CD14-positive monocyte (primary cell): Measurements from ENCODE around the gene SLC37A1. TPM values are rescaled to one million over a fixed set of nuclear protein-coding genes. Genes with fewer than 3 reads are reported as not detected.

ENCODE experiments used
- DNase-seq, 3 donors: peaks; one replicate each; pipeline ENCODE4 v3.0.0-alpha.2; 2011 to 2022
- H2AFZ ChIP-seq: 2 replicates; pipeline ENCODE4 v1.6.0; 2012; ENCODE audit warnings: mild to moderate bottlenecking, low read depth, low read length, inconsistent platforms; ENCODE audit not compliant: insufficient read depth, poor library complexity, severe bottlenecking
- H3K27ac ChIP-seq, 2 donors: 1 replicate in 1 of 2; 2 replicates in 1 of 2; pipeline ENCODE4 v1.5.1; 2012 to 2013; ENCODE audit warnings: low read length in 2 of 2, control low read depth in 1 of 2, inconsistent platforms in 1 of 2, low read depth in 1 of 2, mild to moderate bottlenecking in 1 of 2
- H3K27me3 ChIP-seq, 2 donors: one replicate each; pipeline versions ENCODE4 v1.6.0 to v1.6.1; 2011 to 2013; ENCODE audit warnings: low read length in 2 of 2; ENCODE audit not compliant: control insufficient read depth in 2 of 2, insufficient read depth in 2 of 2
- H3K36me3 ChIP-seq, 2 donors: replicated peaks in 1 of 2; 1 replicate in 1 of 2; 2 replicates in 1 of 2; pipeline versions ENCODE4 v1.5.1 to v1.6.1; 2012 to 2013; ENCODE audit warnings: low read length in 2 of 2, control low read depth in 1 of 2, inconsistent platforms in 1 of 2, mild to moderate bottlenecking in 1 of 2; ENCODE audit not compliant: insufficient read depth in 2 of 2, control insufficient read depth in 1 of 2
- H3K4me1 ChIP-seq, 2 donors: 1 replicate in 1 of 2; 2 replicates in 1 of 2; pipeline versions ENCODE4 v1.5.1 to v1.6.1; 2012 to 2013; ENCODE audit warnings: low read length in 2 of 2, control low read depth in 1 of 2, inconsistent platforms in 1 of 2, mild to moderate bottlenecking in 1 of 2, moderate library complexity in 1 of 2; ENCODE audit not compliant: insufficient read depth in 2 of 2, control insufficient read depth in 1 of 2
- H3K4me2 ChIP-seq: replicated peaks from 2 replicates; pipeline ENCODE3; 2012; ENCODE audit warnings: low read length, moderate library complexity, mild to moderate bottlenecking; ENCODE audit not compliant: poor library complexity, severe bottlenecking; ENCODE audit errors: extremely low read depth
- H3K4me3 ChIP-seq, 3 experiments: fragments of 200-600 bp in 1 of 3; sonication (generic) in 1 of 3; replicated peaks in 1 of 3; 1 replicate in 2 of 3; 2 replicates in 1 of 3; pipeline ENCODE4 v1.5.1; 2011 to 2013; ENCODE audit warnings: low read length in 3 of 3, mild to moderate bottlenecking in 3 of 3, control low read depth in 2 of 3, low read depth in 2 of 3, inconsistent platforms in 1 of 3, moderate library complexity in 1 of 3
- H3K79me2 ChIP-seq: 2 replicates; pipeline ENCODE4 v1.6.0; 2012; ENCODE audit warnings: mild to moderate bottlenecking, control low read depth, inconsistent platforms, low read length, moderate library complexity; ENCODE audit not compliant: insufficient read depth
- H3K9ac ChIP-seq: 2 replicates; pipeline ENCODE4 v1.6.0; 2017; ENCODE audit warnings: low read length, mild to moderate bottlenecking; ENCODE audit not compliant: insufficient read depth, poor library complexity, severe bottlenecking
- H3K9me3 ChIP-seq, 2 donors: replicated peaks in 1 of 2; 1 replicate in 1 of 2; 2 replicates in 1 of 2; pipeline versions ENCODE4 v1.5.1 to v1.6.1; 2012 to 2013; ENCODE audit warnings: low read length in 2 of 2, control low read depth in 1 of 2; ENCODE audit not compliant: control insufficient read depth in 1 of 2, insufficient read depth in 1 of 2
- H4K20me1 ChIP-seq: 2 replicates; pipeline ENCODE4 v1.6.0; 2012; ENCODE audit warnings: mild to moderate bottlenecking, low read length, control low read depth, moderate library complexity; ENCODE audit not compliant: insufficient read depth
- H3K27ac Mint-ChIP-seq, 7 donors: one replicate each; pipeline ENCODE4 v1.8.0; 2020; ENCODE audit warnings: mild to moderate bottlenecking in 7 of 7, mixed read lengths in 7 of 7, moderate library complexity in 6 of 7, inconsistent platforms in 2 of 7
- H3K27me3 Mint-ChIP-seq, 3 donors: one replicate each; pipeline ENCODE4 v1.8.0; 2021 to 2022; ENCODE audit warnings: low read depth in 3 of 3, mild to moderate bottlenecking in 3 of 3, mixed read lengths in 3 of 3, moderate library complexity in 3 of 3, inconsistent platforms in 1 of 3
- H3K36me3 Mint-ChIP-seq, 2 donors: one replicate each; pipeline ENCODE4 v1.8.0; 2020; ENCODE audit warnings: mixed read lengths in 2 of 2, inconsistent platforms in 1 of 2, mild to moderate bottlenecking in 1 of 2
- H3K4me1 Mint-ChIP-seq: one replicate; pipeline ENCODE4 v1.8.0; 2020; ENCODE audit warnings: mild to moderate bottlenecking, mixed read lengths
- H3K4me3 Mint-ChIP-seq, 2 donors: one replicate each; pipeline ENCODE4 v1.8.0; 2020; ENCODE audit warnings: mild to moderate bottlenecking in 2 of 2, mixed read lengths in 2 of 2, moderate library complexity in 1 of 2
- H3K9me3 Mint-ChIP-seq, 7 donors: one replicate each; pipeline ENCODE4 v1.8.0; 2020 to 2022; ENCODE audit warnings: mixed read lengths in 7 of 7, mild to moderate bottlenecking in 6 of 7, moderate library complexity in 6 of 7, inconsistent platforms in 2 of 7
- WGBS: methylation state at CpG from one replicate; pipeline ENCODE4 v1.1.5; 2013; ENCODE audit warnings: missing lambda C conversion rate; ENCODE audit not compliant: insufficient coverage; 5-methylcytosine and 5-hydroxymethylcytosine counted together
- intact Hi-C, 2 donors: fragments of 100-400 bp; cut with micrococcal nuclease; formaldehyde crosslinking; loops; one replicate each; pipeline versions ENCODE4 v1.15.0 to v1.15.1; 2023
- polyA plus RNA-seq, 3 donors: library from polyadenylated mRNA; depleted of rRNA in 1 of 3; unstranded in 2 of 3; stranded (reverse) in 1 of 3; fragments of 300-500 nt in 2 of 3; fragments of >200 nt in 1 of 3; fragmentation: Illumina TruSeq in 2 of 3; gene quantifications; 1 replicate in 2 of 3; 2 replicates in 1 of 3; pipeline ENCODE4 v1.2.3, GENCODE V29; 2012 to 2021
- TF ChIP-seq, protein P1 (sequence below): fragments of 200-600 bp; IDR thresholded peaks from one replicate; pipeline ENCODE4 v1.8.0; 2022; ENCODE audit warnings: antibody characterized with exemption, mild to moderate bottlenecking

SLC37A1 gene
- polyA plus RNA-seq, 3 donors = 2.7 to 12.4 (median 4.3) TPM

DNA sequence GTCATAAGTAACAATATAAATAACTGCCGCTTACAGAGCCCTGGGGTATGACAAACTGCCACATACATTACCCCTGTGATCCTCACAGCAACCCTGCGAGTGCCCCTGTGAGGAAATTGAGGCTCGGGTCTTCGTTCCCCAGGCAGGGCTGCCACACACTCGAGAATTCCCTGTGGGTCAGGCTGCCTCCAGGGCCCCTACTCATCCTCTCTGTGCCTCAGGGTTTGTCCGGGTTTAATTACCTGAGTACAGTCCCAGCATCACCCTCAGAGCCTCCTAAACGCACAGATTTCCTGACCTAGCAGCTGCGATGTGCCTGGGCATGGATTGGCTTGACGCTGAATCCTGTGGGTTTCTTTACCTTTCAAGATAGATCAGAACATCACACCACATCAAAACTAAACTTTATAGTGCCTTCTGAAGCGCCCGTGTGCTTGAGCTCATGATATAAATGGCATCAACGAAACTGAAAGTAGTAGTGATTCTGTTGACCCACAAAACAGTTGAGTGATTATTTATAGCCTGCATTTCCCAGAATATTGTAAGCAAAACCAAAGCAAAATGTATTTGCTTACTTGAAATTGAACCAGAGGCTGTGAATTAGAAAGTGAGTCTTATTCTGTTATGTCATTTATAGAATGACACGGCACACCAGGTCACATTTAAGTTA, 14.0 kb downstream of the SLC37A1 start:
- Histone ChIP-seq H3K4me2 (peak overlapping the region; percentile 51), H3K79me2 (no peaks in the 10 kb centered on the region), H3K27me3 (no peaks in the 10 kb centered on the region), H3K9ac (peak overlapping the region; percentile 52), H3K27ac (peak overlapping the region in 1 of 2 donors; percentile 70), H3K4me1 (peaks cover 30 to 35% of the 10 kb centered on the region in 2 donors), H4K20me1 (no peaks in the 10 kb centered on the region), H2AFZ (peak overlapping the region; percentile 59), H3K9me3 (no peaks in the 10 kb centered on the region), H3K4me3 (peak overlapping the region in 1 of 3 experiments; percentile 60), H3K36me3 (peaks cover 10 to 46% of the 10 kb centered on the region in 2 donors)
- Mint-ChIP-seq H3K4me3 (peak overlapping the region; percentile 79 to 91), H3K9me3 (peaks cover 0 to 2% (median 0%) of the 10 kb centered on the region in 7 donors), H3K27ac (peak overlapping the region in 5 of 7 donors; percentile 27 to 91 (median 84)), H3K4me1 (peaks cover 40% of the 10 kb centered on the region), H3K27me3 (peaks cover 0 to 3% (median 2%) of the 10 kb centered on the region in 3 donors), H3K36me3 (peaks cover 42 to 62% of the 10 kb centered on the region in 2 donors)
- DNase-seq = peak in 1 of 3 donors; percentile 16
- 34% methylated on average over 8 of the region's 13 CpGs for WGBS
- intact Hi-C loops = loop anchor here in 1 of 2 donors (10.0 kb wide), 1 partner anchor 223 kb away; no protein-coding TSS in a partner anchor
- TF ChIP-seq, protein P1, sequence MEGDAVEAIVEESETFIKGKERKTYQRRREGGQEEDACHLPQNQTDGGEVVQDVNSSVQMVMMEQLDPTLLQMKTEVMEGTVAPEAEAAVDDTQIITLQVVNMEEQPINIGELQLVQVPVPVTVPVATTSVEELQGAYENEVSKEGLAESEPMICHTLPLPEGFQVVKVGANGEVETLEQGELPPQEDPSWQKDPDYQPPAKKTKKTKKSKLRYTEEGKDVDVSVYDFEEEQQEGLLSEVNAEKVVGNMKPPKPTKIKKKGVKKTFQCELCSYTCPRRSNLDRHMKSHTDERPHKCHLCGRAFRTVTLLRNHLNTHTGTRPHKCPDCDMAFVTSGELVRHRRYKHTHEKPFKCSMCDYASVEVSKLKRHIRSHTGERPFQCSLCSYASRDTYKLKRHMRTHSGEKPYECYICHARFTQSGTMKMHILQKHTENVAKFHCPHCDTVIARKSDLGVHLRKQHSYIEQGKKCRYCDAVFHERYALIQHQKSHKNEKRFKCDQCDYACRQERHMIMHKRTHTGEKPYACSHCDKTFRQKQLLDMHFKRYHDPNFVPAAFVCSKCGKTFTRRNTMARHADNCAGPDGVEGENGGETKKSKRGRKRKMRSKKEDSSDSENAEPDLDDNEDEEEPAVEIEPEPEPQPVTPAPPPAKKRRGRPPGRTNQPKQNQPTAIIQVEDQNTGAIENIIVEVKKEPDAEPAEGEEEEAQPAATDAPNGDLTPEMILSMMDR = no peak

DNA sequence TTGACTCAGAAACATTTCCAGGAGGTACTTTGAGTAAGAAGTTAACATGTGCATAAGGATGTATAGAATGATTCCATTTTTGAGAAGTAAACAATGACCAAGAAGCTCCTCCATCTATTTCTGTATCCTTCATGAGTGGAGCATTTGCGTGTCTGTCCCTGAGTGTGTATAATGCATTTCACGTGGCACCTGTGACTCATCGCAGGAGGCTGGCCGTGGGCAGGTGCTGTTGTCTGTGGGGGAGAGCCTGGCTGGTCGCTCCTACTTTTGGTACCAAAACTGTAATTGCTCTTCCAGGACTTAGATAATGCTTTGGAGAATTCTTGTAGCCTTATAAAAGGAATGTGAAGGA, 16.5 kb downstream of the SLC37A1 start:
- peaks cover 0 to 2% (median 0%) of the 10 kb centered on the region in 7 donors for H3K9me3 Mint-ChIP-seq
- WGBS = 75% methylated on average over 4 of the region's 5 CpGs
- H3K27me3 ChIP-seq = no peaks in the 10 kb centered on the region
- H3K4me2 ChIP-seq = no peak overlapping the region
- H3K9me3 ChIP-seq = no peaks in the 10 kb centered on the region
- H3K36me3 Mint-ChIP-seq = peaks cover 39 to 45% of the 10 kb centered on the region in 2 donors
- no peak overlapping the region for H3K27ac ChIP-seq
- no peak overlapping the region for H3K4me3 Mint-ChIP-seq
- H3K9ac ChIP-seq = no peak overlapping the region
- peaks cover 8 to 40% of the 10 kb centered on the region in 2 donors for H3K36me3 ChIP-seq
- H4K20me1 ChIP-seq = no peaks in the 10 kb centered on the region
- no peak overlapping the region for H3K4me3 ChIP-seq
- peaks cover 39 to 46% of the 10 kb centered on the region in 2 donors for H3K4me1 ChIP-seq
- intact Hi-C loops = loop anchor here in 1 of 2 donors (5.0 kb wide), 1 partner anchor 33 kb away; the partner anchor contains the start of gene RSPH1
- TF ChIP-seq, protein P1 = no peak
- no peak for DNase-seq
- H2AFZ ChIP-seq = no peak overlapping the region
- H3K79me2 ChIP-seq = no peaks in the 10 kb centered on the region
- H3K27ac Mint-ChIP-seq = peak overlapping the region in 1 of 7 donors; percentile 23
- H3K4me1 Mint-ChIP-seq = peaks cover 52% of the 10 kb centered on the region
- H3K27me3 Mint-ChIP-seq = peaks cover 0 to 3% (median 2%) of the 10 kb centered on the region in 3 donors
